Mesenchymal stem cell (in vitro differentiated cells and primary cell): Measurements from ENCODE around the gene CSRNP3.

Experiments used
- DNase-seq: peaks from one replicate; pipeline ENCODE4 v3.0.0-alpha.2; 2013
- H2AFZ ChIP-seq: one replicate; pipeline ENCODE4 v1.6.1; 2013; ENCODE audit warnings: low read depth, mild to moderate bottlenecking, control low read depth, inconsistent platforms, low read length, moderate library complexity
- H2AK5ac ChIP-seq: 2 replicates; pipeline ENCODE4 v1.6.1; 2013; ENCODE audit warnings: low read length, moderate library complexity, mild to moderate bottlenecking, inconsistent platforms; ENCODE audit not compliant: severe bottlenecking
- H2BK120ac ChIP-seq: one replicate; pipeline ENCODE4 v1.6.1; 2013; ENCODE audit warnings: low read depth, mild to moderate bottlenecking, inconsistent platforms, low read length, moderate library complexity
- H2BK12ac ChIP-seq, 2 experiments: one replicate each; pipeline ENCODE4 v1.6.1; 2013; ENCODE audit warnings: inconsistent platforms in 2 of 2, low read length in 2 of 2, mild to moderate bottlenecking in 2 of 2, moderate library complexity in 2 of 2, control low read depth in 1 of 2
- H2BK15ac ChIP-seq: one replicate; pipeline ENCODE4 v1.6.1; 2013; ENCODE audit warnings: mild to moderate bottlenecking, low read depth, inconsistent platforms; ENCODE audit not compliant: poor library complexity, severe bottlenecking
- H2BK5ac ChIP-seq: 2 replicates; pipeline ENCODE4 v1.6.1; 2013; ENCODE audit warnings: low read depth, mild to moderate bottlenecking, low read length, control low read depth, inconsistent platforms; ENCODE audit not compliant: poor library complexity, severe bottlenecking
- H3K14ac ChIP-seq, 2 experiments: one replicate each; pipeline ENCODE4 v1.6.1; 2013; ENCODE audit warnings: inconsistent platforms in 2 of 2, low read length in 2 of 2, control low read depth in 1 of 2, mild to moderate bottlenecking in 1 of 2, moderate library complexity in 1 of 2
- H3K18ac ChIP-seq, 2 experiments: one replicate each; pipeline ENCODE4 v1.6.1; 2013; ENCODE audit warnings: inconsistent platforms in 2 of 2, low read length in 2 of 2, control low read depth in 1 of 2, low read depth in 1 of 2, mild to moderate bottlenecking in 1 of 2
- H3K23ac ChIP-seq, 2 experiments: one replicate each; pipeline ENCODE4 v1.6.1; 2013; ENCODE audit warnings: inconsistent platforms in 2 of 2, low read length in 2 of 2, mild to moderate bottlenecking in 2 of 2, moderate library complexity in 2 of 2, control low read depth in 1 of 2
- H3K27ac ChIP-seq: 2 replicates; pipeline ENCODE4 v1.5.1; 2013; ENCODE audit warnings: mild to moderate bottlenecking, moderate library complexity, low read length, control low read depth, inconsistent platforms; ENCODE audit not compliant: poor library complexity, severe bottlenecking
- H3K27me3 ChIP-seq, 2 experiments: 2 replicates each; pipeline versions ENCODE4 v1.6.1 to v1.7.0; 2013; ENCODE audit warnings: low read length in 2 of 2, mild to moderate bottlenecking in 2 of 2, moderate library complexity in 2 of 2, control low read depth in 1 of 2, inconsistent platforms in 1 of 2; ENCODE audit not compliant: control insufficient read depth in 1 of 2, insufficient read depth in 1 of 2
- H3K36me3 ChIP-seq, 2 experiments: 2 replicates each; pipeline versions ENCODE4 v1.6.1 to v1.7.0; 2013; ENCODE audit warnings: low read length in 2 of 2, control low read depth in 1 of 2, inconsistent platforms in 1 of 2, low read depth in 1 of 2, mild to moderate bottlenecking in 1 of 2; ENCODE audit not compliant: insufficient read depth in 2 of 2, control insufficient read depth in 1 of 2
- H3K4ac ChIP-seq, 2 experiments: one replicate each; pipeline ENCODE4 v1.6.1; 2013; ENCODE audit warnings: inconsistent platforms in 2 of 2, low read length in 2 of 2, mild to moderate bottlenecking in 2 of 2, moderate library complexity in 2 of 2, control low read depth in 1 of 2, low read depth in 1 of 2
- H3K4me1 ChIP-seq: 2 replicates; pipeline ENCODE4 v1.6.1; 2013; ENCODE audit warnings: low read depth, low read length, control low read depth; ENCODE audit not compliant: control insufficient read depth, insufficient read depth
- H3K4me2 ChIP-seq: 2 replicates; pipeline ENCODE4 v1.6.1; 2013; ENCODE audit warnings: low read length, mild to moderate bottlenecking, inconsistent platforms; ENCODE audit not compliant: poor library complexity, severe bottlenecking
- H3K4me3 ChIP-seq, 2 experiments: 2 replicates each; pipeline versions ENCODE4 v1.5.1 to v1.7.0; 2013; ENCODE audit warnings: low read length in 2 of 2, mild to moderate bottlenecking in 2 of 2, control low read depth in 1 of 2, low read depth in 1 of 2; ENCODE audit not compliant: insufficient read depth in 1 of 2
- H3K79me1 ChIP-seq: replicated peaks from 2 replicates; pipeline ENCODE4 v1.6.1; 2013; ENCODE audit warnings: mild to moderate bottlenecking, control low read depth, low read length, inconsistent platforms; ENCODE audit not compliant: poor library complexity, severe bottlenecking
- H3K9ac ChIP-seq: 2 replicates; pipeline ENCODE4 v1.7.0; 2013; ENCODE audit warnings: mild to moderate bottlenecking, low read length, moderate library complexity
- H3K9me3 ChIP-seq: 2 replicates; pipeline ENCODE4 v1.7.0; 2013; ENCODE audit warnings: mild to moderate bottlenecking, low read length; ENCODE audit not compliant: control insufficient read depth
- H4K8ac ChIP-seq: one replicate; pipeline ENCODE4 v1.6.1; 2013; ENCODE audit warnings: inconsistent platforms, mild to moderate bottlenecking, low read length, moderate library complexity
- H4K91ac ChIP-seq: one replicate; pipeline ENCODE4 v1.6.1; 2013; ENCODE audit warnings: mild to moderate bottlenecking, low read length, inconsistent platforms
- WGBS: methylation state at CpG from one replicate; pipeline ENCODE4 v1.1.7; 2013; ENCODE audit warnings: mixed read lengths; 5-methylcytosine and 5-hydroxymethylcytosine counted together

The CSRNP3 gene

DNA sequence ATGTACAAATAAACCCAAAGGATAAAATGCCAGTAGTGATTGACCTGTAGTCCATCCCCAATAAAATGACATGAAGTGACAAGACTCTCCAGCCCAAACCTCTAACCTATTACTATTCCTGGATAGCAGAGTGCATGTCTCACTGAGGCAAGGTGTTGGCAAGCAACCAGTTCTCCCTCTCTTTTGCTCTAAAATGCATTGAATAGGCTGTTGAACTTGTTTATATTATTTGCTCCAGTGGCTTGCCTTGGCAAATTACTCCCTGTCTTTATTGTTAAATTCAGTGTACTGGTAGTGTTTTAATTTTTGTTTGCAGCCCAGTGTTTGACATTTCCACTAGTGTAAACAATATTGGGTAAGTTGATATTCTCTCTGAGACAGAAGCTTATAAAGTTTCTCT is 70.5 kb downstream of the CSRNP3 start:
- H2BK5ac ChIP-seq: no peak overlapping the region

GRCh38 chr2:165544897-165545296 is 75.4 kb downstream of the CSRNP3 start:
- Histone ChIP-seq H2AFZ (no peak overlapping the region), H2AK5ac (no peak overlapping the region), H3K27ac (no peak overlapping the region), H3K9me3 (no peaks in the 10 kb centered on the region), H2BK120ac (no peak overlapping the region), H3K18ac (no peak overlapping the region), H3K79me1 (no peaks in the 10 kb centered on the region), H3K4me3 (no peak overlapping the region), H2BK15ac (no peak overlapping the region), H3K4me2 (no peak overlapping the region), H4K91ac (no peak overlapping the region), H2BK12ac (no peak overlapping the region), H3K36me3 (no peaks in the 10 kb centered on the region), H4K8ac (no peak overlapping the region), H3K14ac (no peak overlapping the region), H3K27me3 (no peaks in the 10 kb centered on the region), H3K23ac (no peak overlapping the region), H2BK5ac (no peak overlapping the region), H3K4me1 (no peaks in the 10 kb centered on the region), H3K4ac (no peak overlapping the region), H3K9ac (no peak overlapping the region)
- WGBS: 95% methylated on average over 2 of the region's 2 CpGs
- DNase-seq: no peak

More for the DNA sequence above, 70.5 kb downstream of the CSRNP3 start:
- no peak overlapping the region for H3K9ac ChIP-seq
- H3K79me1 ChIP-seq: no peaks in the 10 kb centered on the region
- H4K91ac ChIP-seq: no peak overlapping the region
- no peak overlapping the region for H3K4me3 ChIP-seq
- H2BK12ac ChIP-seq: no peak overlapping the region
- no peak overlapping the region for H3K4ac ChIP-seq
- H2AK5ac ChIP-seq: no peak overlapping the region
- H3K14ac ChIP-seq: no peak overlapping the region
- no peaks in the 10 kb centered on the region for H3K4me1 ChIP-seq
- H2BK120ac ChIP-seq: no peak overlapping the region
- no peak overlapping the region for H3K23ac ChIP-seq
- no peaks in the 10 kb centered on the region for H3K9me3 ChIP-seq
- H2AFZ ChIP-seq: no peak overlapping the region
- no peak overlapping the region for H3K4me2 ChIP-seq
- H3K36me3 ChIP-seq: no peaks in the 10 kb centered on the region
- no peak overlapping the region for H4K8ac ChIP-seq
- DNase-seq: no peak
- no peaks in the 10 kb centered on the region for H3K27me3 ChIP-seq
- no peak overlapping the region for H2BK15ac ChIP-seq
- no peak overlapping the region for H3K27ac ChIP-seq
- no peak overlapping the region for H3K18ac ChIP-seq

GRCh38 chr2:165547900-165548299 is 78.4 kb downstream of the CSRNP3 start:
- Histone ChIP-seq H3K9ac (no peak overlapping the region), H3K14ac (no peak overlapping the region), H4K8ac (no peak overlapping the region), H2AFZ (no peak overlapping the region), H3K4me2 (no peak overlapping the region), H3K18ac (no peak overlapping the region), H3K27me3 (no peaks in the 10 kb centered on the region), H3K4ac (no peak overlapping the region), H2BK120ac (no peak overlapping the region), H3K4me1 (no peaks in the 10 kb centered on the region), H3K9me3 (no peaks in the 10 kb centered on the region), H2BK15ac (no peak overlapping the region), H3K27ac (no peak overlapping the region), H2BK12ac (no peak overlapping the region), H2AK5ac (no peak overlapping the region), H2BK5ac (no peak overlapping the region), H3K79me1 (no peaks in the 10 kb centered on the region), H4K91ac (no peak overlapping the region), H3K4me3 (no peak overlapping the region), H3K23ac (no peak overlapping the region), H3K36me3 (no peaks in the 10 kb centered on the region)
- DNase-seq: no peak

GRCh38 chr2:165549619-165550018 is 80.1 kb downstream of the CSRNP3 start:
- H2BK12ac ChIP-seq: no peak overlapping the region
- no peak overlapping the region for H3K14ac ChIP-seq
- H3K4ac ChIP-seq: no peak overlapping the region
- H3K27ac ChIP-seq: no peak overlapping the region
- H3K4me3 ChIP-seq: no peak overlapping the region
- WGBS: 100% methylated on average over 1 of the region's 1 CpG
- H3K4me1 ChIP-seq: no peaks in the 10 kb centered on the region
- H4K8ac ChIP-seq: no peak overlapping the region
- no peak overlapping the region for H3K4me2 ChIP-seq
- no peak overlapping the region for H3K18ac ChIP-seq
- H2BK120ac ChIP-seq: no peak overlapping the region
- H2BK15ac ChIP-seq: no peak overlapping the region
- no peak overlapping the region for H4K91ac ChIP-seq
- no peak overlapping the region for H2AFZ ChIP-seq
- H3K9ac ChIP-seq: no peak overlapping the region
- H3K9me3 ChIP-seq: no peaks in the 10 kb centered on the region
- no peaks in the 10 kb centered on the region for H3K79me1 ChIP-seq
- no peak for DNase-seq
- H2AK5ac ChIP-seq: no peak overlapping the region
- H2BK5ac ChIP-seq: no peak overlapping the region
- H3K23ac ChIP-seq: no peak overlapping the region
- no peaks in the 10 kb centered on the region for H3K27me3 ChIP-seq
- no peaks in the 10 kb centered on the region for H3K36me3 ChIP-seq
